IPS-11a (cell line): ENCODE measurements around the gene CERS5.

Experiments used
- H3K4me3 ChIP-seq: one replicate; pipeline ENCODE4 v1.5.1; 2013; ENCODE audit warnings: low read depth, low read length, control low read depth

CERS5 gene

DNA sequence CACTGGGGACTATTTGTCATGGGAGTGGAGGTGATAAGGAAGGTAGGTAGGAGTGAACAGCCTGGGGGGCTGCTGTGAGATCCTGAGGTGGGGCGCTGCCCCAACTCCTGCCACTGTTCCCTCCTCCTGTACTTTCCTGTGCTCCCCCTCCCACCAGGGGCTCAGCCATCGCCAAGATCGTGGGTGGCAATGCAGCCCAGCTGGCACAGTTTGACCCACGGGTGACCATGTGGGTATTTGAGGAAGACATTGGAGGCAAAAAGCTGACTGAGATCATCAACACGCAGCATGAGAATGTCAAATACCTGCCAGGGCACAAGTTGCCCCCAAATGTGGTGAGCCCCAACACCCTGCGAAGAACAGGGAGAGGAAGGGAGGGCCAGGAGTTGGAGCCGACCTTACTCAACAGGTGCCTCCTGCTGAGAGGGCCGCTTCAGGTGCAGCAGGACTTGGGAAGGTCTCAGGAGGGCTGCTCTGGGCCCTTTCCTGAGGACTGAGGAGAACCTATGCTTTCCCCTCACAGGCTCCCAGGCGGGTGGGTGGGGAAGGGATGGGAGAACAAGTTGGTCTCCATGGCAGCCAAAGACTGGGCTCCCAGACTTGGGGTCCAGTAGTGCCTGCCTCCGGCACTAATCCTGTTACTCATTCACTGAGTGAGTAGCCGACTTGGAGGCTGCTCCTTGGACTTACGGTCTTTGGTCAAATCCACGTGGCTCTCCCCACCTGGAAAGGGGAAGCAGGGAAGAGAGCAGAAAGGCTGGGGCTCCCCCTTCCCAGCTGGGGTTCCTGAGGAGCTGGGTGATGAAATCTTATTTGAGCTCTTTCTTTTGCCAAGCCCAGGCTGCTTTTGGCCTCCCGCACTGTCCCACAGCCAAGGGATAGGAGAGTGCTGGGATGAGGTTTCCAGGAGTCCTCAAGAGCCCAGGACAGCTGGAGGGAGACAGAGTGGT is 62.5 kb downstream of the CERS5 start:
- H3K4me3 ChIP-seq, result no peak overlapping the region

- no peak within 1 kb of the TSS for H3K4me3 ChIP-seq
Measured at GRCh38 chr12:50103767-50104321, 63.3 kb downstream of the CERS5 start, which contains the start of gene GPD1. Gene GPD1, plus strand, starts transcription at chr12:50104008. Its CDS starts 43 bp downstream, at chr12:50104051.

- no peak overlapping the region for H3K4me3 ChIP-seq
Measured at GRCh38 chr12:50103351-50103750, 63.8 kb downstream of the CERS5 start.

GRCh38 chr12:50102646-50103309 is 64.4 kb downstream of the CERS5 start:
- no peak overlapping the region for H3K4me3 ChIP-seq

DNA sequence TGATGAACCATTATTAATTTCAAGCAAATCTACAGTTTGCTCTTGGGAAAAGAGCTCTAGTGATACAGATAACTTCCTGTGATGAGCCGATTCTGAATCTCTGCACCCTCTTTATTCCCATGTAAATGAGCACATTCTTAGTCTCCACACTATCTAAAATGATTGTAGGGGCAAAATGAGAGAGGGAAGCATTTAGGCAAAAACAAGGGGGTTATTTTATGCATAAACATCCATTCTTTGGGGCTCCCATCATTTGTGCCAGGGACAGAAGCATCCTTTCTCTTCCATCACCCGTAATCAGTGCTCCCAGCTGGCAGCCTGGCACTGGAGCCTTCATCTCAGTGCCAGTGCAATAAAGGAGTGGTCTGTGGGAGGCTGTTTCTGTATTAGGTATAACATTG is 65.0 kb downstream of the CERS5 start:
- H3K4me3 ChIP-seq, result no peak overlapping the region

DNA sequence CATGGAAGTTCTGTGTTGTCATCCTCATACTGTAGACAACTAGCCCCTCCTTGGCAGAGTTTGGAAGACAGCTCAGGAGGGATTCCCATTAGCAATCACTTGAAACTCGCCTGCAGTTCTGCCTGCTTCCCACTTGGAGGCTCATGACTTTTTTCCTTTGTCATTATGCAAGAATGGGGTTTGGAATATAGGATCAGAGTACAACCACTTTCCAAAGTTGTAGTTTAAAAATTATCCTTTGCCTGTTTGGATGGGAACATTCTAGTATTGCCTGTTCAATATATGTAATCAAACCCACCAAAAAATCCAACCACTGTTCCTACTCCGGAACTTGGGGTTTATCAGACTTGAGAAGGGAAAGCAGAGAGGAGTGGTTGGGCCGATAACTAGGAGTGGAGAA is 65.5 kb downstream of the CERS5 start:
- no peak overlapping the region for H3K4me3 ChIP-seq

- H3K4me3 ChIP-seq, result no peak overlapping the region
Measured at GRCh38 chr12:50100561-50100960, 66.6 kb downstream of the CERS5 start.

DNA sequence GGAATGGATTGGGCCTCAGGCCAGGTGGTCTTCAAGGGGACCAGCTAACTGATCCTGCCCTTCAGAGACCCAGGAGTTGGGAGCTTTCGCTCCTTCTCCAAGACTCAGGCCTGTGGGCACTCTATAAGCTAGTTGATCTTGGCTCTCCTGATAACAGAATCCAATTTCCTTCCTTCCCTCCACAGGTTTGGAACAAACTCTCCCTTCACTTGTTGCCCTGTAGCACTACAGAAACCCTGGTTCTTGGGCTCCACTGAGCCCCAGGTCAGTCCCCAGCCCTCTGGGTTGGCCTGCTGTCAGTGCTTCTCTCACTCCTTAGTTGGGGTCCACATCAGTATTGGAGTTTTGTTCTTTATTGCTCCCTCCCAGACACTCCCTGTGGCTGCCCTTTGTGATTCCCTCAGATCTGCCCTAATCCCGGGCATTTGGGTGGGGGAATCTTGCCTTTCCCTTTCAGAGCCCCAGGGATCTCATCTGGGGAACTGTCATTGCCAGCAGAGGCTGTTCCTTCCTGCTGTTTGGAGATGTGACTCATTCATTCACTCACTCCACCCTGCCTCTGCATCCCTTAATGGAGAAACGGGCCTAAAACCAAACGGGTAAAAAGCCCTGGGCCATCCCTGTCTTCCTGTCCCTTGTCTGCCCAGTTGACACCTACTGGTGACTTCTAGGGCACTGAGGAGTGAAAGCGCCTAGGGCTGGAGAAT is 67.7 kb downstream of the CERS5 start:
- H3K4me3 ChIP-seq, result no peak overlapping the region

DNA sequence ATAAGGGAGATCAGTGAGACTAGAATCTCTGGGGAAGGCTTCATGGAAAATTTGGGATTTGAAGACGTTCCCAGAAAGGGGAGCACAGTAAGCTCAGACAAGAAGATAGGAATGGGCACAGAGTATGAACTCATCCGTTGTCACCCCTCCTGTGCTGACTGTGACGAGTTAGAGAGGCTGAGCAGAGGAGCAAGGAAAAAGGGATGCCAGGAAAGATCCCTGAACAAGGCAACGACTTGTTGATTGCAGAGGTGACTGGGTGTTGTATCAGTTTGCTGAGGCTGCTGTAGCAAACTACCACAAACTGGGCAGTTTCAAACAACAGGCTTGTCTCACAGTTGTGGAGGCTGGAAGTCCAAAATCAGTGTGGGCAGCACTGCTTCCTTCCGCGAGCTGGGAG is 69.2 kb downstream of the CERS5 start:
- H3K4me3 ChIP-seq, result no peak overlapping the region

- no peak overlapping the region for H3K4me3 ChIP-seq
Measured at GRCh38 chr12:50090391-50090790, 76.8 kb downstream of the CERS5 start.

- H3K4me3 ChIP-seq, result no peak overlapping the region
Measured at GRCh38 chr12:50089730-50090129, 77.4 kb downstream of the CERS5 start.

DNA sequence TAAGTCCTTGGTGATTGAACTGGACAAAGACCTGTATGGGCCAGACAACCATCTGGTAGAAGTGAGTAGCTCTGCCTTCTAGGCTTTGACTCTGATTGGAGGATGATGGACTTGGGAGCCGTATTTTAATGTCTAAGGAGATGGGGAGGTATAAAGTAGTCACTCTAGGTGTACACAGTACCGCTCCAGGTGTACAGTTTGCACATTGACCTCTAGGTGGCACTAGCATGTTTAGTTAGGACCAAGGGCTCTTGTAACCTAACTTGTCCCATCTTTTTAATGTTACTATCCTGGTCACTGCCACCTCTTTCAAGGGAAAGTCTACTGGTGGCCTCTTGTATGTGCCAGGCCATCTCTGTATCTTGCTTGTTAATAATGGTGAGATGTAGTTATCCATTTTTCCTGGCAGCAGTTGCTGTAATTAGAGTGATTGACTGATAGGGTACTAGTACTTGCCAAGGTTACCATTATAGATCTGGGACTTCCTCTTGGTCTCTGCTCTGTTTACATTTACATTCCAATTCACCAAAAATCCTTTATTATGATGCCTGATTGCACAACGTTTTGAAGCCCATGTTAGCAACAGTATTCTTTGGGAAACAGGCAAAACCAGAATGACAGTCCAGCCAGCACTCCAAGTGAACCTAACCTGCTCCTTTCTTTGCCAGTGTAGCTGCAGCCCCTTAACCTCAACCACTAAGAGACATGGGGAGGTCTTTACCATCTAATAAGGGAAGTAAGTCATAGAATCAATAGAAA is 78.4 kb downstream of the CERS5 start:
- no peak overlapping the region for H3K4me3 ChIP-seq

GRCh38 chr12:50087995-50088394 is 79.2 kb downstream of the CERS5 start:
- H3K4me3 ChIP-seq, result no peak overlapping the region

- H3K4me3 ChIP-seq, result no peak overlapping the region
Measured at GRCh38 chr12:50087151-50087550, 80.0 kb downstream of the CERS5 start.

- H3K4me3 ChIP-seq, result peak overlapping the region; percentile 69
Measured at GRCh38 chr12:50086148-50086547, 81.0 kb downstream of the CERS5 start.

GRCh38 chr12:50085615-50086072 is 81.5 kb downstream of the CERS5 start:
- peak overlapping the region; percentile 69 for H3K4me3 ChIP-seq

- peak within 1 kb of the TSS; percentile 81 for H3K4me3 ChIP-seq
Measured at GRCh38 chr12:50084775-50085614, 82.2 kb downstream of the CERS5 start, which contains the start of gene SMARCD1. Gene SMARCD1, plus strand, starts transcription at chr12:50085342. Its CDS starts 28 bp downstream, at chr12:50085370.

GRCh38 chr12:50084409-50084774 is 82.8 kb downstream of the CERS5 start:
- H3K4me3 ChIP-seq, result peak overlapping the region; percentile 81

DNA sequence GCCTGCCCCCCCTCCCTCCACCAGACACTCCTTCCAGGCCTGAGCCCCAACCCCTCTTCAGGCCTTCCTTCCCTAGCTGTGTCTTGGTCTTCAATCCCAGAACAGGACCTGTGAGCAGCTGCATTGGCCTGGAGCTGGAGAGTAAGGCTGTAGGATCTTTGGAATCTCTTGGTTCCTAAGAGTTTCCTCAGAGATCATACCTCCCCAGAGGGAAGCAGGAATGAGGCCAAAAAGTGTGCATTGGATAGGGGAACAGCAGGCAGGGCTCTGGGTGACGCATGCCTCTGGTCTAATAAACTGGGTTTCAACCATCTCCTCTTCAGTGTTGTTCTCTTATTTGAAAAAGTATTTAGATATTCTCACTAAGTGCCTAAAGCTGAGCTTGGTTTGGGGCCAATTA is 83.9 kb downstream of the CERS5 start:
- no peak overlapping the region for H3K4me3 ChIP-seq
